ENCODE results near the gene ENDOV. TPM values are rescaled to one million over a fixed set of nuclear protein-coding genes. Genes with fewer than 3 reads are reported as not detected.

The ENDOV gene
- total and polyA plus RNA-seq, 2 of the 13 experiments (the other 11 are each of a cell fraction or from before 2014, with no cell fraction given): 15.1 to 17.1 TPM

DNA sequence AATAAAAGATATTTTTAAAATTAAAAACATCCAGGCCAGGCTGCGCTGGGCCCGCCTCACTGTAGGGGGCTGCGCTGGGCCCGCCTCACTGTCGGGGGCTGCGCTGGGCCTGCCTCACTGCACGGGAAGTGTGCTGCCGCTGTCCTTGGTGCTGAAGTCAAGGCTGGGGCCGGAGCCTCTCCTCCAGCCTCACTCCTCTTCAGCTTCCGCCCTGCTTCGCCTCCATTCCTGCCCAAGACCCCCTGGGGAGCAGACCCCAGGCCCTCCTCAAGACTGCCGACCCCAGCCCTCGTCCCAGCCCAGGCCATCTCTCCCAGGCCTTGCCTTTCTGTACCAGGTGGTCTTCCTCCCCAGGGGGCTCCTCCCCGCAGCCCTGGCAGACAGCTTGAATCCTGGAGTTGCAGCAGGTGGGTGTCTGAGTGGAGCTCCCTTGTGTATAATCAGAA lies 26.2 kb downstream of the ENDOV start (continued):
- TF ChIP-seq, protein P1, sequence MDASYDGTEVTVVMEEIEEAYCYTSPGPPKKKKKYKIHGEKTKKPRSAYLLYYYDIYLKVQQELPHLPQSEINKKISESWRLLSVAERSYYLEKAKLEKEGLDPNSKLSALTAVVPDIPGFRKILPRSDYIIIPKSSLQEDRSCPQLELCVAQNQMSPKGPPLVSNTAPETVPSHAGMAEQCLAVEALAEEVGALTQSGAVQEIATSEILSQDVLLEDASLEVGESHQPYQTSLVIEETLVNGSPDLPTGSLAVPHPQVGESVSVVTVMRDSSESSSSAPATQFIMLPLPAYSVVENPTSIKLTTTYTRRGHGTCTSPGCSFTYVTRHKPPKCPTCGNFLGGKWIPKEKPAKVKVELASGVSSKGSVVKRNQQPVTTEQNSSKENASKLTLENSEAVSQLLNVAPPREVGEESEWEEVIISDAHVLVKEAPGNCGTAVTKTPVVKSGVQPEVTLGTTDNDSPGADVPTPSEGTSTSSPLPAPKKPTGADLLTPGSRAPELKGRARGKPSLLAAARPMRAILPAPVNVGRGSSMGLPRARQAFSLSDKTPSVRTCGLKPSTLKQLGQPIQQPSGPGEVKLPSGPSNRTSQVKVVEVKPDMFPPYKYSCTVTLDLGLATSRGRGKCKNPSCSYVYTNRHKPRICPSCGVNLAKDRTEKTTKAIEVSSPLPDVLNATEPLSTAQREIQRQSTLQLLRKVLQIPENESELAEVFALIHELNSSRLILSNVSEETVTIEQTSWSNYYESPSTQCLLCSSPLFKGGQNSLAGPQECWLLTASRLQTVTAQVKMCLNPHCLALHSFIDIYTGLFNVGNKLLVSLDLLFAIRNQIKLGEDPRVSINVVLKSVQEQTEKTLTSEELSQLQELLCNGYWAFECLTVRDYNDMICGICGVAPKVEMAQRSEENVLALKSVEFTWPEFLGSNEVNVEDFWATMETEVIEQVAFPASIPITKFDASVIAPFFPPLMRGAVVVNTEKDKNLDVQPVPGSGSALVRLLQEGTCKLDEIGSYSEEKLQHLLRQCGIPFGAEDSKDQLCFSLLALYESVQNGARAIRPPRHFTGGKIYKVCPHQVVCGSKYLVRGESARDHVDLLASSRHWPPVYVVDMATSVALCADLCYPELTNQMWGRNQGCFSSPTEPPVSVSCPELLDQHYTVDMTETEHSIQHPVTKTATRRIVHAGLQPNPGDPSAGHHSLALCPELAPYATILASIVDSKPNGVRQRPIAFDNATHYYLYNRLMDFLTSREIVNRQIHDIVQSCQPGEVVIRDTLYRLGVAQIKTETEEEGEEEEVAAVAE (CRISPR knock-in tag; IDR thresholded peaks at IDR 0.05; ENCODE audit: borderline replicate concordance): peak; percentile 95
- TF ChIP-seq PBX2 (CRISPR knock-in tag; IDR thresholded peaks at IDR 0.05) (no peak), KLF13 (CRISPR knock-in tag; IDR thresholded peaks at IDR 0.05) (0 out of 2 replicates have a peak, but pooled peaks have one; percentile 23), ZNF251 (CRISPR knock-in tag; IDR thresholded peaks at IDR 0.05) (0 out of 2 replicates have a peak, but pooled peaks have one; percentile 70), XRCC5 (optimal IDR thresholded peaks at IDR 0.05; ENCODE audit: low read length) (peak; percentile 61), ZNF414 (CRISPR knock-in tag; IDR thresholded peaks at IDR 0.05) (no peak; the same call in 1 of the 2 replicates), SUZ12 (IDR thresholded peaks at IDR 0.05; ENCODE audit: low read depth, low read length) (no peak), JARID2 (CRISPR knock-in tag; IDR thresholded peaks at IDR 0.05; ENCODE audit: insufficient replicate concordance) (peak; percentile 81), ZNF253 (CRISPR knock-in tag; IDR thresholded peaks at IDR 0.05; ENCODE audit: borderline replicate concordance) (no peak), FLYWCH1 (CRISPR knock-in tag; IDR thresholded peaks at IDR 0.05) (0 out of 2 replicates have a peak, but pooled peaks have one; percentile 71), TOE1 (CRISPR knock-in tag; IDR thresholded peaks at IDR 0.05) (0 out of 2 replicates have a peak, but pooled peaks have one; percentile 82), ARNTL (CRISPR knock-in tag; IDR thresholded peaks at IDR 0.05) (peak; percentile 62; the same call in 1 of the 2 replicates), ZNF451 (CRISPR knock-in tag; IDR thresholded peaks at IDR 0.05) (peak; percentile 85; the same call in 1 of the 2 replicates)
- TF ChIP-seq, protein P2, sequence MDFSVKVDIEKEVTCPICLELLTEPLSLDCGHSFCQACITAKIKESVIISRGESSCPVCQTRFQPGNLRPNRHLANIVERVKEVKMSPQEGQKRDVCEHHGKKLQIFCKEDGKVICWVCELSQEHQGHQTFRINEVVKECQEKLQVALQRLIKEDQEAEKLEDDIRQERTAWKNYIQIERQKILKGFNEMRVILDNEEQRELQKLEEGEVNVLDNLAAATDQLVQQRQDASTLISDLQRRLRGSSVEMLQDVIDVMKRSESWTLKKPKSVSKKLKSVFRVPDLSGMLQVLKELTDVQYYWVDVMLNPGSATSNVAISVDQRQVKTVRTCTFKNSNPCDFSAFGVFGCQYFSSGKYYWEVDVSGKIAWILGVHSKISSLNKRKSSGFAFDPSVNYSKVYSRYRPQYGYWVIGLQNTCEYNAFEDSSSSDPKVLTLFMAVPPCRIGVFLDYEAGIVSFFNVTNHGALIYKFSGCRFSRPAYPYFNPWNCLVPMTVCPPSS (IDR thresholded peaks at IDR 0.05): no peak
- TF ChIP-seq, protein P3, sequence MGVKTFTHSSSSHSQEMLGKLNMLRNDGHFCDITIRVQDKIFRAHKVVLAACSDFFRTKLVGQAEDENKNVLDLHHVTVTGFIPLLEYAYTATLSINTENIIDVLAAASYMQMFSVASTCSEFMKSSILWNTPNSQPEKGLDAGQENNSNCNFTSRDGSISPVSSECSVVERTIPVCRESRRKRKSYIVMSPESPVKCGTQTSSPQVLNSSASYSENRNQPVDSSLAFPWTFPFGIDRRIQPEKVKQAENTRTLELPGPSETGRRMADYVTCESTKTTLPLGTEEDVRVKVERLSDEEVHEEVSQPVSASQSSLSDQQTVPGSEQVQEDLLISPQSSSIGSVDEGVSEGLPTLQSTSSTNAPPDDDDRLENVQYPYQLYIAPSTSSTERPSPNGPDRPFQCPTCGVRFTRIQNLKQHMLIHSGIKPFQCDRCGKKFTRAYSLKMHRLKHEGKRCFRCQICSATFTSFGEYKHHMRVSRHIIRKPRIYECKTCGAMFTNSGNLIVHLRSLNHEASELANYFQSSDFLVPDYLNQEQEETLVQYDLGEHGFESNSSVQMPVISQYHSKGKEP (CRISPR knock-in tag; IDR thresholded peaks at IDR 0.05): peak; percentile 97; the same call in 1 of the 2 replicates
- TF ChIP-seq, protein P4, sequence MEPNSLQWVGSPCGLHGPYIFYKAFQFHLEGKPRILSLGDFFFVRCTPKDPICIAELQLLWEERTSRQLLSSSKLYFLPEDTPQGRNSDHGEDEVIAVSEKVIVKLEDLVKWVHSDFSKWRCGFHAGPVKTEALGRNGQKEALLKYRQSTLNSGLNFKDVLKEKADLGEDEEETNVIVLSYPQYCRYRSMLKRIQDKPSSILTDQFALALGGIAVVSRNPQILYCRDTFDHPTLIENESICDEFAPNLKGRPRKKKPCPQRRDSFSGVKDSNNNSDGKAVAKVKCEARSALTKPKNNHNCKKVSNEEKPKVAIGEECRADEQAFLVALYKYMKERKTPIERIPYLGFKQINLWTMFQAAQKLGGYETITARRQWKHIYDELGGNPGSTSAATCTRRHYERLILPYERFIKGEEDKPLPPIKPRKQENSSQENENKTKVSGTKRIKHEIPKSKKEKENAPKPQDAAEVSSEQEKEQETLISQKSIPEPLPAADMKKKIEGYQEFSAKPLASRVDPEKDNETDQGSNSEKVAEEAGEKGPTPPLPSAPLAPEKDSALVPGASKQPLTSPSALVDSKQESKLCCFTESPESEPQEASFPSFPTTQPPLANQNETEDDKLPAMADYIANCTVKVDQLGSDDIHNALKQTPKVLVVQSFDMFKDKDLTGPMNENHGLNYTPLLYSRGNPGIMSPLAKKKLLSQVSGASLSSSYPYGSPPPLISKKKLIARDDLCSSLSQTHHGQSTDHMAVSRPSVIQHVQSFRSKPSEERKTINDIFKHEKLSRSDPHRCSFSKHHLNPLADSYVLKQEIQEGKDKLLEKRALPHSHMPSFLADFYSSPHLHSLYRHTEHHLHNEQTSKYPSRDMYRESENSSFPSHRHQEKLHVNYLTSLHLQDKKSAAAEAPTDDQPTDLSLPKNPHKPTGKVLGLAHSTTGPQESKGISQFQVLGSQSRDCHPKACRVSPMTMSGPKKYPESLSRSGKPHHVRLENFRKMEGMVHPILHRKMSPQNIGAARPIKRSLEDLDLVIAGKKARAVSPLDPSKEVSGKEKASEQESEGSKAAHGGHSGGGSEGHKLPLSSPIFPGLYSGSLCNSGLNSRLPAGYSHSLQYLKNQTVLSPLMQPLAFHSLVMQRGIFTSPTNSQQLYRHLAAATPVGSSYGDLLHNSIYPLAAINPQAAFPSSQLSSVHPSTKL (CRISPR knock-in tag; IDR thresholded peaks at IDR 0.05): peak; percentile 71
